Esophagus mucosa (tissue), 1 donor: ENCODE results near the gene FMR1. TPM values are rescaled to one million over a fixed set of nuclear protein-coding genes. Genes with fewer than 3 reads are reported as not detected.

Experiments
- ATAC-seq: fragments of 200-7000 bp; cut with Tn5 transposase; one replicate; pipeline ENCODE4 v1.9.1; 2020
- total RNA-seq: library from RNA; stranded (reverse); gene quantifications from one replicate; pipeline ENCODE4 v1.2.4, GENCODE V29; 2023
- donor health status: DM: yes; HTN: yes; CAD: no.

Gene FMR1
- total RNA-seq, 1 donor from 2014 or later = 24.5 TPM

GRCh38 chrX:147916375-147916968 is 4.8 kb downstream of the FMR1 start:
- no peak for ATAC-seq

- no peak for ATAC-seq
Measured at GRCh38 chrX:147917700-147918695, 6.3 kb downstream of the FMR1 start.

GRCh38 chrX:147920161-147920666 is 8.5 kb downstream of the FMR1 start:
- ATAC-seq = no peak

- ATAC-seq = no peak
Measured at GRCh38 chrX:147923605-147924004, 11.9 kb downstream of the FMR1 start.

- ATAC-seq = no peak
Measured at GRCh38 chrX:147927256-147927655, 15.5 kb downstream of the FMR1 start.

GRCh38 chrX:147933815-147934214 is 22.1 kb downstream of the FMR1 start:
- no peak for ATAC-seq

- no peak for ATAC-seq
Measured at GRCh38 chrX:147935156-147935758, 23.5 kb downstream of the FMR1 start.

GRCh38 chrX:147945286-147945685 is 33.6 kb downstream of the FMR1 start:
- ATAC-seq = no peak

GRCh38 chrX:147948531-147948930 is 36.8 kb downstream of the FMR1 start:
- ATAC-seq = no peak

GRCh38 chrX:147950352-147950751 is 38.6 kb downstream of the FMR1 start:
- ATAC-seq = no peak

GRCh38 chrX:147953976-147954375 is 42.3 kb downstream of the FMR1 start:
- ATAC-seq = no peak

GRCh38 chrX:147957291-147957690 is 45.6 kb downstream of the FMR1 start:
- no peak for ATAC-seq

- no peak for ATAC-seq
Measured at GRCh38 chrX:147958291-147958690, 46.6 kb downstream of the FMR1 start.

- no peak for ATAC-seq
Measured at GRCh38 chrX:147960722-147961121, 49.0 kb downstream of the FMR1 start.

- no peak for ATAC-seq
Measured at GRCh38 chrX:147962476-147962875, 50.8 kb downstream of the FMR1 start.

GRCh38 chrX:147978931-147979330 is 67.2 kb downstream of the FMR1 start:
- ATAC-seq = no peak

GRCh38 chrX:147981038-147981752 is 69.5 kb downstream of the FMR1 start, which contains the start of gene FMR1NB:
Gene FMR1NB, plus strand, starts transcription at chrX:147981337. Its CDS starts 66 bp downstream, at chrX:147981403.
- no peak for ATAC-seq

Other genes starting within 250 kb of the FMR1 start
- gene FMR1NB, start 69.4 kb downstream of the FMR1 start, total RNA-seq = not detected